Type B pancreatic cell (in vitro differentiated cells): ENCODE data around the gene WWTR1. TPM values are rescaled to one million over a fixed set of nuclear protein-coding genes. Genes with fewer than 3 reads are reported as not detected.

ENCODE experiments used
- DNase-seq: peaks from one replicate; pipeline ENCODE4 v3.0.0; 2021; ENCODE audit warnings: mixed read lengths; ENCODE audit not compliant: unreplicated experiment; ENCODE audit errors: extremely low spot score
- H3K27ac Mint-ChIP-seq: 2 replicates; pipeline ENCODE4 v1.8.0; 2021; ENCODE audit warnings: mild to moderate bottlenecking, mixed read lengths
- H3K27me3 Mint-ChIP-seq: 2 replicates; pipeline ENCODE4 v1.8.0; 2021; ENCODE audit warnings: mixed read lengths
- H3K36me3 Mint-ChIP-seq: 2 replicates; pipeline ENCODE4 v1.8.0; 2021; ENCODE audit warnings: mixed read lengths
- H3K4me1 Mint-ChIP-seq: one replicate; pipeline ENCODE4 v1.8.0; 2021; ENCODE audit warnings: mixed read lengths; ENCODE audit not compliant: unreplicated experiment
- H3K4me3 Mint-ChIP-seq: 2 replicates; pipeline ENCODE4 v1.8.0; 2021; ENCODE audit warnings: mild to moderate bottlenecking, mixed read lengths
- H3K9me3 Mint-ChIP-seq: 2 replicates; pipeline ENCODE4 v1.8.0; 2021; ENCODE audit warnings: mixed read lengths
- CTCF ChIP-seq: fragments of 200-600 bp; sonication (generic); conservative IDR thresholded peaks from 2 replicates; pipeline ENCODE4 v1.5.0; 2021; ENCODE audit warnings: antibody characterized with exemption, mild to moderate bottlenecking
- long read RNA-seq: library from polyadenylated mRNA; unstranded; transcript quantifications from one replicate; pipeline ENCODE4 v2.0.0, GENCODE V29; 2020
- total RNA-seq: library from RNA; stranded (reverse); gene quantifications from 2 replicates; pipeline ENCODE4 v1.2.1, GENCODE V29; 2021; ENCODE audit warnings: low replicate concordance

Gene WWTR1
- total RNA-seq = 45.4 and 65.0 TPM in 2 replicates
- long read RNA-seq, transcript WWTR1-201 (7 exons, 2,103 nt) = major isoform, 5 of 28 reads
- long read RNA-seq, partial matches to known transcripts = 13 of 28 reads
- long read RNA-seq, other reads (novel, unspliced or antisense) = 10 of 28 reads

- TF ChIP-seq CTCF = peak; percentile 22
- Mint-ChIP-seq H3K9me3 (no peaks in the 10 kb centered on the region), H3K36me3 (peaks cover 20% of the 10 kb centered on the region), H3K27me3 (no peaks in the 10 kb centered on the region), H3K4me1 (peaks cover 52% of the 10 kb centered on the region), H3K4me3 (peak within 1 kb of the TSS; percentile 99), H3K27ac (peak within 1 kb of the TSS; percentile 95)
- peak; percentile 88 for DNase-seq
Observed at GRCh38 chr3:149657926-149658743, at the start of gene WWTR1. WWTR1 (minus strand) TSS chr3:149658025; CDS start chr3:149657306, 719 bp downstream.

GRCh38 chr3:149706905-149707304, 49.1 kb upstream of the WWTR1 start:
- no peaks in the 10 kb centered on the region for H3K4me1 Mint-ChIP-seq
- H3K9me3 Mint-ChIP-seq = no peaks in the 10 kb centered on the region
- no peak overlapping the region for H3K27ac Mint-ChIP-seq
- no peak for TF ChIP-seq CTCF
- H3K36me3 Mint-ChIP-seq = no peaks in the 10 kb centered on the region
- no peak overlapping the region for H3K4me3 Mint-ChIP-seq
- no peaks in the 10 kb centered on the region for H3K27me3 Mint-ChIP-seq
- DNase-seq = no peak

- no peak for DNase-seq
- no peak overlapping the region for H3K4me3 Mint-ChIP-seq
- H3K27ac Mint-ChIP-seq = no peak overlapping the region
- H3K4me1 Mint-ChIP-seq = no peaks in the 10 kb centered on the region
- no peak for TF ChIP-seq CTCF
- no peaks in the 10 kb centered on the region for H3K9me3 Mint-ChIP-seq
- H3K36me3 Mint-ChIP-seq = no peaks in the 10 kb centered on the region
- H3K27me3 Mint-ChIP-seq = no peaks in the 10 kb centered on the region
Observed at GRCh38 chr3:149705416-149705815, 47.6 kb upstream of the WWTR1 start.

- Mint-ChIP-seq H3K27ac (no peak overlapping the region), H3K36me3 (peaks cover 4% of the 10 kb centered on the region), H3K9me3 (peaks cover 5% of the 10 kb centered on the region), H3K4me3 (no peak overlapping the region), H3K27me3 (no peaks in the 10 kb centered on the region), H3K4me1 (no peaks in the 10 kb centered on the region)
- DNase-seq = no peak
- no peak for TF ChIP-seq CTCF
Observed at GRCh38 chr3:149703466-149703865, 45.6 kb upstream of the WWTR1 start.

- DNase-seq = no peak
- Mint-ChIP-seq H3K27ac (no peak overlapping the region), H3K36me3 (peaks cover 4% of the 10 kb centered on the region), H3K4me1 (no peaks in the 10 kb centered on the region), H3K9me3 (peaks cover 5% of the 10 kb centered on the region), H3K27me3 (no peaks in the 10 kb centered on the region), H3K4me3 (no peak overlapping the region)
- no peak for TF ChIP-seq CTCF
Observed at GRCh38 chr3:149702691-149703441, 45.0 kb upstream of the WWTR1 start.
